Measurements from ENCODE around the gene F11.

DNA sequence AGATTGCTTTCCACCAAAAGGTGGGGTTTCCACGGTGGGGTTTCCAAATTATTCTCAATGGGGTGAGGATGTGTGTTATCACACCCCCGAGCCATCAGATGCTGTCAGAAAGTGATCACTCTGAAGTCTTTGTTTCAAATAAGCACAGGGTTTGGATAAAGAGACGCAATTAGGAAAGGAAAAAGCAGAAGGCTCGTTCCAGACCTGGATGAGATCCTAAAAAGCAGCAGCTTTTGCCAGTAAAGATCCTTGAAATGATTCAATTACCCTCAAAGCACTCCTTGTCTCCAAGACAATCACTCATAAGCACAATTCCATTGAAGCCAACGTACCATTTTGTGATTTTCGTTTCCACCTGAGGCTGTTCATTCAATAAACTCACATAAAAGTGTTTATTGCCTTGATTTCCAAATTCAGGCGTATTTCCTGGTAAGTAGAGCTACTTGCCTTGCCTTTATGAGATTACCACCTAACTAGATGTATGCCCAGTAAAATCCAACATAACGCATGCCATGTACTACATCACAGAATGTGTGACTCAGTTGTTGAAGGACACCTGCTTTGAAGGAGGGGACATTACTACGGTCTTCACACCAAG is 5.2 kb downstream of the F11 start:
- TF ChIP-seq, protein P1, sequence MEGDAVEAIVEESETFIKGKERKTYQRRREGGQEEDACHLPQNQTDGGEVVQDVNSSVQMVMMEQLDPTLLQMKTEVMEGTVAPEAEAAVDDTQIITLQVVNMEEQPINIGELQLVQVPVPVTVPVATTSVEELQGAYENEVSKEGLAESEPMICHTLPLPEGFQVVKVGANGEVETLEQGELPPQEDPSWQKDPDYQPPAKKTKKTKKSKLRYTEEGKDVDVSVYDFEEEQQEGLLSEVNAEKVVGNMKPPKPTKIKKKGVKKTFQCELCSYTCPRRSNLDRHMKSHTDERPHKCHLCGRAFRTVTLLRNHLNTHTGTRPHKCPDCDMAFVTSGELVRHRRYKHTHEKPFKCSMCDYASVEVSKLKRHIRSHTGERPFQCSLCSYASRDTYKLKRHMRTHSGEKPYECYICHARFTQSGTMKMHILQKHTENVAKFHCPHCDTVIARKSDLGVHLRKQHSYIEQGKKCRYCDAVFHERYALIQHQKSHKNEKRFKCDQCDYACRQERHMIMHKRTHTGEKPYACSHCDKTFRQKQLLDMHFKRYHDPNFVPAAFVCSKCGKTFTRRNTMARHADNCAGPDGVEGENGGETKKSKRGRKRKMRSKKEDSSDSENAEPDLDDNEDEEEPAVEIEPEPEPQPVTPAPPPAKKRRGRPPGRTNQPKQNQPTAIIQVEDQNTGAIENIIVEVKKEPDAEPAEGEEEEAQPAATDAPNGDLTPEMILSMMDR (IDR thresholded peaks at IDR 0.05; ENCODE audit: insufficient read depth, low read length, poor library complexity, severe bottlenecking), result no peak
- TF ChIP-seq EZH2phosphoT487 (conservative IDR thresholded peaks at IDR 0.05; ENCODE audit: low read length), result no peak
